Astrocyte (in vitro differentiated cells and primary cell): Measurements from ENCODE around the gene MYO3B. TPM values are rescaled to one million over a fixed set of nuclear protein-coding genes. Genes with fewer than 3 reads are reported as not detected.

Experiments
- DNase-seq: peaks from one replicate; pipeline ENCODE4 v3.0.0-alpha.2; 2010; ENCODE audit warnings: low read depth
- FAIRE-seq: peaks from 2 replicates; lab custom pipeline; 2011; peaks lifted over from hg19 to GRCh38; lab: Jason Lieb, UNC
- H2AFZ ChIP-seq: 2 replicates; pipeline ENCODE4 v1.6.0; 2012; ENCODE audit warnings: low read depth, low read length, inconsistent platforms
- H3K27ac ChIP-seq: 2 replicates; pipeline ENCODE4 v1.5.1; 2011; ENCODE audit warnings: low read depth, low read length, inconsistent platforms
- H3K27me3 ChIP-seq: 2 replicates; pipeline ENCODE4 v1.6.0; 2011; ENCODE audit warnings: low read length, inconsistent platforms; ENCODE audit not compliant: insufficient read depth
- H3K36me3 ChIP-seq: 2 replicates; pipeline ENCODE4 v1.5.1; 2011; ENCODE audit warnings: low read length, inconsistent platforms; ENCODE audit not compliant: insufficient read depth
- H3K4me1 ChIP-seq: 2 replicates; pipeline ENCODE4 v1.5.1; 2011; ENCODE audit warnings: low read length, inconsistent platforms; ENCODE audit not compliant: insufficient read depth
- H3K4me2 ChIP-seq: 2 replicates; pipeline ENCODE4 v1.6.0; 2012; ENCODE audit warnings: low read length, inconsistent platforms
- H3K4me3 ChIP-seq: 2 replicates; pipeline ENCODE4 v1.5.1; 2011; ENCODE audit warnings: low read depth, mild to moderate bottlenecking, low read length, inconsistent platforms; ENCODE audit not compliant: insufficient read depth
- H3K79me2 ChIP-seq: 2 replicates; pipeline ENCODE4 v1.6.0; 2012; ENCODE audit warnings: mild to moderate bottlenecking, low read length, inconsistent platforms; ENCODE audit not compliant: insufficient read depth
- H3K9ac ChIP-seq: 2 replicates; pipeline ENCODE4 v1.6.0; 2012; ENCODE audit warnings: mild to moderate bottlenecking, low read length, inconsistent platforms
- H3K9me3 ChIP-seq: 2 replicates; pipeline ENCODE4 v1.5.1; 2012; ENCODE audit warnings: low read depth, mild to moderate bottlenecking, low read length, inconsistent platforms; ENCODE audit not compliant: insufficient read depth
- H4K20me1 ChIP-seq: 2 replicates; pipeline ENCODE4 v1.6.0; 2012; ENCODE audit warnings: low read length, inconsistent platforms; ENCODE audit not compliant: insufficient read depth
- H3K27ac Mint-ChIP-seq: one replicate; pipeline ENCODE4 v1.8.0; 2021; ENCODE audit warnings: mild to moderate bottlenecking, mixed read lengths; ENCODE audit not compliant: unreplicated experiment
- H3K27me3 Mint-ChIP-seq: one replicate; pipeline ENCODE4 v1.8.0; 2021; ENCODE audit warnings: low read depth, mixed read lengths; ENCODE audit not compliant: unreplicated experiment
- H3K36me3 Mint-ChIP-seq: one replicate; pipeline ENCODE4 v1.8.0; 2021; ENCODE audit warnings: low read depth, mixed read lengths; ENCODE audit not compliant: unreplicated experiment
- H3K4me1 Mint-ChIP-seq: one replicate; pipeline ENCODE4 v1.8.0; 2021; ENCODE audit warnings: low read depth, mixed read lengths; ENCODE audit not compliant: unreplicated experiment
- H3K4me3 Mint-ChIP-seq: one replicate; pipeline ENCODE4 v1.8.0; 2021; ENCODE audit warnings: mild to moderate bottlenecking, moderate library complexity, mixed read lengths; ENCODE audit not compliant: unreplicated experiment
- H3K9me3 Mint-ChIP-seq: one replicate; pipeline ENCODE4 v1.8.0; 2021; ENCODE audit warnings: mild to moderate bottlenecking, mixed read lengths; ENCODE audit not compliant: unreplicated experiment
- EZH2 ChIP-seq: IDR thresholded peaks from 2 replicates; pipeline ENCODE4 v1.6.1; 2012; ENCODE audit warnings: mild to moderate bottlenecking, low read length, inconsistent platforms; ENCODE audit not compliant: insufficient read depth
- total RNA-seq: library from RNA; stranded (reverse); gene quantifications from 2 replicates; pipeline ENCODE4 v1.2.1, GENCODE V29; 2021
- TF ChIP-seq, protein P1 (sequence below): IDR thresholded peaks from 2 replicates; pipeline ENCODE4 v1.5.1; 2011; ENCODE audit warnings: low read depth, mild to moderate bottlenecking, inconsistent platforms, low read length, moderate library complexity; ENCODE audit not compliant: insufficient read depth

Gene MYO3B
- total RNA-seq, 1 donor from 2014 or later = not detected

DNA sequence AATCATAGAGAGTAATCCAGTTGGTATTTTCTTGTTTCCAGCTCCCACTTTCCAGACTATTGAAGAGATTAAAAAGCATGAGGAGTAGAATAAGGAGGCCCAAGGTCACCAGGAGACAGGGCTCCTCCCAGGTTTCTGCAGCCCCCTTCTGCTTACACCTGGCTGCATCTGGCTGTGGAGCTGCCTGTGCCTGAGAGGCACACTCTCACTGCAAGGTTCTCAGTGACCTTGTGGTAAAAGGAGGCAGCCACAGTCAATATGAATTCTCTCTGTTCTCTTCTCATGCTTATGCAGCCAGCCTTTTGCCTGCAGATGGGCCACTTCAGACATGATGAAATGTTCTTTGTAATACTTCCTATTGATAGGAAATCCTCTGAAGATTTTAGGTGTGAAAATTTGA lies 233.7 kb downstream of the MYO3B start:
- peaks cover 13% of the 10 kb centered on the region for H3K27me3 ChIP-seq
- Mint-ChIP-seq H3K4me1 (no peaks in the 10 kb centered on the region), H3K36me3 (no peaks in the 10 kb centered on the region), H3K4me3 (no peak overlapping the region), H3K9me3 (no peaks in the 10 kb centered on the region), H3K27ac (no peak overlapping the region), H3K27me3 (peaks cover 22% of the 10 kb centered on the region)
- H2AFZ ChIP-seq = no peak overlapping the region
- H3K79me2 ChIP-seq = no peaks in the 10 kb centered on the region
- FAIRE-seq = no peak
- TF ChIP-seq, protein P1, sequence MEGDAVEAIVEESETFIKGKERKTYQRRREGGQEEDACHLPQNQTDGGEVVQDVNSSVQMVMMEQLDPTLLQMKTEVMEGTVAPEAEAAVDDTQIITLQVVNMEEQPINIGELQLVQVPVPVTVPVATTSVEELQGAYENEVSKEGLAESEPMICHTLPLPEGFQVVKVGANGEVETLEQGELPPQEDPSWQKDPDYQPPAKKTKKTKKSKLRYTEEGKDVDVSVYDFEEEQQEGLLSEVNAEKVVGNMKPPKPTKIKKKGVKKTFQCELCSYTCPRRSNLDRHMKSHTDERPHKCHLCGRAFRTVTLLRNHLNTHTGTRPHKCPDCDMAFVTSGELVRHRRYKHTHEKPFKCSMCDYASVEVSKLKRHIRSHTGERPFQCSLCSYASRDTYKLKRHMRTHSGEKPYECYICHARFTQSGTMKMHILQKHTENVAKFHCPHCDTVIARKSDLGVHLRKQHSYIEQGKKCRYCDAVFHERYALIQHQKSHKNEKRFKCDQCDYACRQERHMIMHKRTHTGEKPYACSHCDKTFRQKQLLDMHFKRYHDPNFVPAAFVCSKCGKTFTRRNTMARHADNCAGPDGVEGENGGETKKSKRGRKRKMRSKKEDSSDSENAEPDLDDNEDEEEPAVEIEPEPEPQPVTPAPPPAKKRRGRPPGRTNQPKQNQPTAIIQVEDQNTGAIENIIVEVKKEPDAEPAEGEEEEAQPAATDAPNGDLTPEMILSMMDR = no peak
- TF ChIP-seq EZH2 = no peak
- H3K4me3 ChIP-seq = no peak overlapping the region
- no peak for DNase-seq
- H3K4me1 ChIP-seq = no peaks in the 10 kb centered on the region
- no peak overlapping the region for H3K9ac ChIP-seq
- no peak overlapping the region for H3K27ac ChIP-seq
- no peak overlapping the region for H3K4me2 ChIP-seq
- no peaks in the 10 kb centered on the region for H4K20me1 ChIP-seq
- no peaks in the 10 kb centered on the region for H3K9me3 ChIP-seq
- H3K36me3 ChIP-seq = no peaks in the 10 kb centered on the region

DNA sequence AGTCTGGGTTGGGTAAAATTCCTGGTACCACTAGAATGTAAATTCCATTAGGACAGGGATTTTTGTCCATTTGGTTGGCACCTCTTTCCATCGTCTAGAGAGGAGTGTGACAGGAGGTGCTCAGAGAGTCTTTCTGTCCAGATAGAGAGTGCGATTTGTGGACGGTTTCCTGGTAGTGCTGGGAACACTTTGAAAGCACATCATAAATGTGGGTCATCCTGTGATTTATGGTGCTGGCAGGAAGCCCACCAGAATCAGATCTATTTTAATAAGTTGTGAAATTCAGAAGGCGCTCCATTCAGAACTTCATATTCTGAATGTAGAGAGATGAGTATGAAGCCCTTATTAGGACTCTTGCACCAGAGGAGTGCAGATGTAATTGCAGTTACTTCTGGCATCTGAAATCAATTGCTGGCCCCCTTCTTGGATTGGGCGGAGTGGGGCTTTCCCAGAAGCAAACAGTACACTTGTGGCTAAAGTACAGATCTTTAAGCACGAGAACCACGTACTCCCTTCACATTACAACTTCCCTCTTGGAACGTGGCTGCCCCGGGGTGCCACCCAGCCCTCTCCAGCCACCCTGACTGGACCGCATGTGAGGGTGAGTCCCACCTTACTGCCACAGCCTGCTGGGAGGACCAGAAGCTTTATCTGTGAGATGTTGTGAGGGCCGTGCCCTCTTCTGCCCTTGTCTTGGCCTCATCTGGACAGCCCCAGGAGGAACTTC lies 243.2 kb downstream of the MYO3B start:
- H3K27ac Mint-ChIP-seq = no peak overlapping the region
- TF ChIP-seq, protein P1 = no peak
- no peak for TF ChIP-seq EZH2
- Histone ChIP-seq H3K4me1 (no peaks in the 10 kb centered on the region), H3K27me3 (no peaks in the 10 kb centered on the region), H3K36me3 (no peaks in the 10 kb centered on the region), H3K79me2 (no peaks in the 10 kb centered on the region), H3K9me3 (no peaks in the 10 kb centered on the region), H2AFZ (no peak overlapping the region), H3K9ac (no peak overlapping the region), H3K27ac (no peak overlapping the region), H3K4me3 (no peak overlapping the region), H3K4me2 (no peak overlapping the region), H4K20me1 (no peaks in the 10 kb centered on the region)
- no peaks in the 10 kb centered on the region for H3K36me3 Mint-ChIP-seq
- DNase-seq = no peak
- H3K27me3 Mint-ChIP-seq = peaks cover 18% of the 10 kb centered on the region
- H3K9me3 Mint-ChIP-seq = peaks cover 2% of the 10 kb centered on the region
- no peak for FAIRE-seq
- H3K4me3 Mint-ChIP-seq = no peak overlapping the region
- peaks cover 15% of the 10 kb centered on the region for H3K4me1 Mint-ChIP-seq

DNA sequence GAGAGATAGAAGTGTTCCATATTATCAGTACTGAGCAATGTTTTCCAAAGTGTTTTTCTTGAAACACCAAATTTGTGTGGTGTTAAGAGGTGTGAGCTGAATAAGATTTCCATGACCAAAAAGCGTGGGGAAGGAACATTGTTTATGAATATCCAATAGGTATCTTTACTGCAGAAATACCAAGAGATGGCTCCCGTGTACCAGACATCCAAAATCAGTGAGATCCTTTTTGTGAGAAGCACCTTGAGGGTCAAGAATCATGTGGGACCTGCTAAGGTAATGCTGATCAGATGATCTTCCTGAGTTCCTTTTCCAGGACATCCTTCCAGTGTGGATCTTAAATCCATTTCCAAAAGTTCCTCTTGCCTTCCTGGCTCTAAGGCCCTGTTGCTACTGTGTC lies 246.0 kb downstream of the MYO3B start:
- H3K36me3 Mint-ChIP-seq = no peaks in the 10 kb centered on the region
- no peak overlapping the region for H2AFZ ChIP-seq
- peaks cover 15% of the 10 kb centered on the region for H3K4me1 Mint-ChIP-seq
- DNase-seq (no peak), FAIRE-seq (no peak)
- H3K9me3 Mint-ChIP-seq = peaks cover 2% of the 10 kb centered on the region
- no peaks in the 10 kb centered on the region for H3K27me3 ChIP-seq
- no peak overlapping the region for H3K4me3 ChIP-seq
- no peaks in the 10 kb centered on the region for H4K20me1 ChIP-seq
- H3K9me3 ChIP-seq = no peaks in the 10 kb centered on the region
- no peaks in the 10 kb centered on the region for H3K36me3 ChIP-seq
- no peaks in the 10 kb centered on the region for H3K4me1 ChIP-seq
- H3K4me2 ChIP-seq = no peak overlapping the region
- H3K9ac ChIP-seq = no peak overlapping the region
- no peak overlapping the region for H3K4me3 Mint-ChIP-seq
- H3K27ac Mint-ChIP-seq = no peak overlapping the region
- TF ChIP-seq, protein P1 = no peak
- no peak for TF ChIP-seq EZH2
- no peaks in the 10 kb centered on the region for H3K79me2 ChIP-seq
- no peak overlapping the region for H3K27ac ChIP-seq
- H3K27me3 Mint-ChIP-seq = peaks cover 13% of the 10 kb centered on the region
